HG03565 (cell line): ENCODE results near the gene GNB4.
A peak's percentile ranks its signal among the peaks of the same experiment; 100 is the strongest.

Source experiments
- ATAC-seq: cut with Tn5 transposase; IDR thresholded peaks from one replicate; pipeline ENCODE4 v1.9.1; 2021; ENCODE audit warnings: mild to moderate bottlenecking, moderate library complexity; ENCODE audit not compliant: unreplicated experiment

GNB4 gene

GRCh38 chr3:179451265-179452175, at the start of gene GNB4:
Gene GNB4, minus strand, starts transcription at chr3:179451470. Its CDS starts 25,270 bp downstream, at chr3:179426200.
- peak; percentile 66 for ATAC-seq

GRCh38 chr3:179495483-179495882, 44.2 kb upstream of the GNB4 start:
- no peak for ATAC-seq

- ATAC-seq: no peak
These were observed 42.0 kb upstream of the GNB4 start for GRCh38 chr3:179493260-179493659.

- no peak for ATAC-seq
These were observed 36.9 kb upstream of the GNB4 start for GRCh38 chr3:179488213-179488612.

- ATAC-seq: no peak
These were observed 35.5 kb upstream of the GNB4 start for GRCh38 chr3:179486806-179487205.

- ATAC-seq: no peak
These were observed 31.6 kb upstream of the GNB4 start for GRCh38 chr3:179482857-179483256.

- no peak for ATAC-seq
These were observed 24.9 kb upstream of the GNB4 start for GRCh38 chr3:179476215-179476614.

- ATAC-seq: no peak
These were observed 23.2 kb upstream of the GNB4 start for GRCh38 chr3:179474480-179474879.

- no peak for ATAC-seq
These were observed 22.3 kb upstream of the GNB4 start for GRCh38 chr3:179473565-179473964.

GRCh38 chr3:179464323-179465092, 13.2 kb upstream of the GNB4 start:
- no peak for ATAC-seq

- ATAC-seq: no peak
These were observed 12.0 kb upstream of the GNB4 start for GRCh38 chr3:179463319-179463718.

GRCh38 chr3:179460260-179460659, 9.0 kb upstream of the GNB4 start:
- ATAC-seq: no peak

GRCh38 chr3:179455954-179456353, 4.7 kb upstream of the GNB4 start:
- ATAC-seq: no peak

GRCh38 chr3:179454887-179455286, 3.6 kb upstream of the GNB4 start:
- no peak for ATAC-seq

- no peak for ATAC-seq
These were observed 2.7 kb upstream of the GNB4 start for GRCh38 chr3:179453967-179454366.

GRCh38 chr3:179452872-179453271, 1.6 kb upstream of the GNB4 start:
- no peak for ATAC-seq

GRCh38 chr3:179452176-179452564, 900 bp upstream of the GNB4 start:
- no peak for ATAC-seq

- ATAC-seq: peak; percentile 7
These were observed 387 bp downstream of the GNB4 start for GRCh38 chr3:179450901-179451264.

- ATAC-seq: no peak
These were observed 989 bp downstream of the GNB4 start for GRCh38 chr3:179450261-179450701.

GRCh38 chr3:179449636-179450035, 1.6 kb downstream of the GNB4 start:
- ATAC-seq: no peak

- no peak for ATAC-seq
These were observed 4.0 kb downstream of the GNB4 start for GRCh38 chr3:179447251-179447650.

GRCh38 chr3:179446501-179446900, 4.8 kb downstream of the GNB4 start:
- ATAC-seq: no peak
